GM10847 (cell line): ENCODE data around the gene ATG9B.

Experiments
- POLR2A ChIP-seq: IDR thresholded peaks from 2 replicates; pipeline ENCODE4 v1.6.1; 2011; ENCODE audit not compliant: insufficient read length; ENCODE audit errors: extremely low read depth

ATG9B gene

GRCh38 chr7:151014950-151015349, 9.3 kb downstream of the ATG9B start:
- TF ChIP-seq POLR2A, result no peak

DNA sequence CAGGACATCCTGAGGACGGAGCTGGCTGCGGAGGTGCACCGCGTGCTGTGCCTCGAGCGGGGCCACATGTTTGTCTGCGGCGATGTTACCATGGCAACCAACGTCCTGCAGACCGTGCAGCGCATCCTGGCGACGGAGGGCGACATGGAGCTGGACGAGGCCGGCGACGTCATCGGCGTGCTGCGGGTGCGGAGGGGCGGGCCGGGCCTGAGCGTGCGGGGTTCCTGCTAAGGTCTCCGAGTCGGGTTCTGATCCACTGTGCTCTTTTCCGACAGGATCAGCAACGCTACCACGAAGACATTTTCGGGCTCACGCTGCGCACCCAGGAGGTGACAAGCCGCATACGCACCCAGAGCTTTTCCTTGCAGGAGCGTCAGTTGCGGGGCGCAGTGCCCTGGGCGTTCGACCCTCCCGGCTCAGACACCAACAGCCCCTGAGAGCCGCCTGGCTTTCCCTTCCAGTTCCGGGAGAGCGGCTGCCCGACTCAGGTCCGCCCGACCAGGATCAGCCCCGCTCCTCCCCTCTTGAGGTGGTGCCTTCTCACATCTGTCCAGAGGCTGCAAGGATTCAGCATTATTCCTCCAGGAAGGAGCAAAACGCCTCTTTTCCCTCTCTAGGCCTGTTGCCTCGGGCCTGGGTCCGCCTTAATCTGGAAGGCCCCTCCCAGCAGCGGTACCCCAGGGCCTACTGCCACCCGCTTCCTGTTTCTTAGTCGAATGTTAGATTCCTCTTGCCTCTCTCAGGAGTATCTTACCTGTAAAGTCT, 10.4 kb downstream of the ATG9B start:
- TF ChIP-seq POLR2A, result no peak

DNA sequence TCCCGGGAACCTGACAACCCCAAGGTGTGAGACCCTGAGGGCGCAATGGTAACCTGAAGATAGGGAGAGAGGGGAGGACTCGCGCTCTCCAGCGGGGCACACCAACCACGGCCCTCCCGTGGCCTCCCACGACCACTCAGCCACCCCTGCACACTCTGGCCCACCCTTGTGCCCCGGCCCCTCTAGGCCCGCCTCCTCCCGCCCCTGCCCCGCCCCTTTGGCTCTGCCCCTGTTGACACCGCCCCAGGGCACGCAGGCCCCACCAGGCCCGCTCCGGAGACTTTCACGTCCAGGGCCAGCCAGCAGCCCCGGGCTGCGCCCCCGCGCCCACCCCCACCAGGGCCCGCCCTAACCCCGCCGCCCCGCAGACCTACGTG, 10.9 kb downstream of the ATG9B start:
- TF ChIP-seq POLR2A, result no peak

DNA sequence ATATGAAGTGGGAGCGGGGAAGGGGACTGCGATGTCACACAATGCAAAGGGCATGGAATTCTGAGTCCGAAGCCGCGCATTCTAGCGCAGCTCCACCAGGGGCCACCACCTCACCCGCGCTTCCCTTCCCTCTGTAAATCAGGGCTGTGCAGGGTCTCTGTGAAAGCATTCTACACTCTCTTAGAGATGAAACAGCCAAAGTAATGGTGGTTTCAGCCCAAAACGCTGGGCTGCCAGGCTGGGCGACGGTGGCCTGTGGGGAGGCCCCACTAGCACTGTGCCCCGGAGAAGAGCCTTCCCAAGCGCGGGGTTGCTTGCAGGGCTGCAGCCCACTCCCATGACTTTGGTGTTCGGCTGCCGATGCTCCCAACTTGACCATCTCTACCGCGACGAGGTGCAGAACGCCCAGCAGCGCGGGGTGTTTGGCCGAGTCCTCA, 11.4 kb downstream of the ATG9B start:
- TF ChIP-seq POLR2A, result no peak

GRCh38 chr7:151012031-151012692, 12.1 kb downstream of the ATG9B start:
- TF ChIP-seq POLR2A, result no peak

- no peak for TF ChIP-seq POLR2A
Observed at GRCh38 chr7:151011097-151011409, 13.2 kb downstream of the ATG9B start.

- TF ChIP-seq POLR2A, result no peak
Observed at GRCh38 chr7:151010307-151011096, 13.8 kb downstream of the ATG9B start.

- TF ChIP-seq POLR2A, result no peak
Observed at GRCh38 chr7:151010037-151010306, 14.3 kb downstream of the ATG9B start.

DNA sequence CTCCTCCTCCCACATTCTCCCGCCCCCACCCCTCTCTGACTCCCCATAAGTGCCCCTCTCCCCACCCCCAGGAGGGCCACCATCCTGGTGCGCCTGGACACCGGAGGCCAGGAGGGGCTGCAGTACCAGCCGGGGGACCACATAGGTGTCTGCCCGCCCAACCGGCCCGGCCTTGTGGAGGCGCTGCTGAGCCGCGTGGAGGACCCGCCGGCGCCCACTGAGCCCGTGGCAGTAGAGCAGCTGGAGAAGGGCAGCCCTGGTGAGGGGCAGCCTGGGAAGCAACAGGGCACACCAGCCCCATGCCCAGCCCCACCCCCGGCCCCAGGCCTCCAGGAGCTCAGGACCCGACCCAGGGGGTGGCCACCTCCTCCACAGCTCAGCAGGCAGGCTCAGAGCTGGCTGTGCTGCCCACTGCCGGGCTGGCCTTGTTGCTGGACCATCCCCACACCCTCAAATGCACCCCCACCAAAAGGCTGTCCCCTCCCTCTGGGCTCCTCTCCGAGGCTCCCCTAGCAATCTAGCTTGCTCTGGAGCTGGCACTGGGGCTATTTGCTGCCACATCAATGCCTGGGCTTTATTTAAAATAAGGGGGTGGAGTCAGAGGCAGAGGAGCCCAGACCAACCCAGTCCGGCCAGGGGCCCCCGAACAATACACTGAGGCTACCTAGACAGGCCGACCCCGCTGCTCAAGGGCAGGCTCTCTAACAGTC, 14.8 kb downstream of the ATG9B start:
- TF ChIP-seq POLR2A, result no peak

GRCh38 chr7:151008511-151009323, 15.6 kb downstream of the ATG9B start:
- TF ChIP-seq POLR2A, result no peak

- no peak for TF ChIP-seq POLR2A
Observed at GRCh38 chr7:151008143-151008510, 16.2 kb downstream of the ATG9B start.

- TF ChIP-seq POLR2A, result no peak
Observed at GRCh38 chr7:151007469-151007898, 16.8 kb downstream of the ATG9B start.

- TF ChIP-seq POLR2A, result no peak
Observed at GRCh38 chr7:151006590-151007300, 17.5 kb downstream of the ATG9B start.

DNA sequence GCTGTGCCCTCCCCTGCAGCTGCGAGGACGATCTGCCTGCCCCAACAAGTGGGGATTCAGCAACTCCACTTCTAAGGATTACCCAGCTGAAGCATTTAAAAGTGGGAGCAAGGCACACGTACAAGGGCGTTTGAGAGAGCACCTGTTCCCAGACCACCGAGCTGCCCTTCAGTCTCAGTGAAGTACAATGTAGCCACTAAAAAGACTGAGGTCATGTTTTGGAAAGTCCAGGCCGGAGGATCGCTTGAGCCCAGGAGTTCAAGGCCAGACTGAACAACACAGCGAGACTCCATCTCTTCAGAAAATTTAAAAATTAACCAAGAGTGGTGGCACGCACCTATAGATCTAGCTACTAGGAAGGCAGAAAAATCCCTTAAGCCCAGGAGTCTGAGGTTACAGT, 18.7 kb downstream of the ATG9B start:
- TF ChIP-seq POLR2A, result no peak

GRCh38 chr7:151003572-151003971, 20.7 kb downstream of the ATG9B start:
- no peak for TF ChIP-seq POLR2A

- no peak for TF ChIP-seq POLR2A
Observed at GRCh38 chr7:151001546-151001945, 22.7 kb downstream of the ATG9B start.
